HEK293 (cell line): Measurements from ENCODE around the gene ANKH.
A peak's percentile ranks its signal among the peaks of the same experiment; 100 is the strongest.

Source experiments
- CTCF ChIA-PET: fragments of 350-600 bp; formaldehyde crosslinking; extraction: SDS; loops from one replicate; lab custom pipeline; 2021; ENCODE audit warnings: antibody characterized with exemption; lab: Yijun Ruan, JAX
- POLR2A ChIA-PET: fragments of 300-600 bp; formaldehyde crosslinking; extraction: SDS; loops from one replicate; lab custom pipeline; 2020; ENCODE audit warnings: antibody characterized with exemption, inconsistent platforms; lab: Yijun Ruan, JAX
- H3K27ac ChIP-seq: fragments of 200-500 bp; sonication (Bioruptor generic); 2 replicates; pipeline ENCODE4 v1.5.1; 2014; ENCODE audit warnings: low read depth, low read length, control low read depth, inconsistent platforms; ENCODE audit errors: extremely low read depth
- H3K36me3 ChIP-seq, 2 experiments: fragments of 200-500 bp in 1 of 2; sonication (Bioruptor generic) in 1 of 2; 1 replicate in 1 of 2; 2 replicates in 1 of 2; pipeline ENCODE4 v1.5.1; 2014 to 2017; ENCODE audit warnings: inconsistent platforms in 2 of 2, low read length in 2 of 2; ENCODE audit not compliant: control insufficient read depth in 2 of 2, insufficient read depth in 1 of 2
- H3K4me1 ChIP-seq: fragments of 200-500 bp; sonication (Bioruptor generic); 2 replicates; pipeline ENCODE4 v1.5.1; 2014; ENCODE audit warnings: mild to moderate bottlenecking, low read length, inconsistent platforms; ENCODE audit not compliant: control insufficient read depth, insufficient read depth
- H3K4me3 ChIP-seq: 2 replicates; pipeline ENCODE4 v1.5.1; 2011; ENCODE audit warnings: low read depth, mild to moderate bottlenecking, control low read depth, low read length, moderate library complexity
- H3K9me3 ChIP-seq: fragments of 200-500 bp; sonication (Bioruptor generic); 2 replicates; pipeline ENCODE4 v1.5.1; 2014; ENCODE audit warnings: low read depth, low read length, inconsistent platforms; ENCODE audit not compliant: control insufficient read depth, insufficient read depth
- EGR2 ChIP-seq: fragments of 450-650 bp; formaldehyde crosslinking; IDR thresholded peaks from 2 replicates; pipeline ENCODE4 v1.5.1; 2016; ENCODE audit warnings: low read depth, missing biosample characterization, missing genetic modification characterization
- GLI4 ChIP-seq: fragments of 450-650 bp; formaldehyde crosslinking; IDR thresholded peaks from 2 replicates; pipeline ENCODE4 v1.5.1; 2016; ENCODE audit warnings: missing biosample characterization, missing genetic modification characterization
- IKZF3 ChIP-seq: fragments of 450-650 bp; IDR thresholded peaks from 2 replicates; pipeline ENCODE4 v1.5.0; 2018; ENCODE audit warnings: missing biosample characterization, mild to moderate bottlenecking, missing genetic modification characterization, moderate library complexity
- OSR2 ChIP-seq: fragments of 450-650 bp; formaldehyde crosslinking; IDR thresholded peaks from 2 replicates; pipeline ENCODE4 v1.5.1; 2016; ENCODE audit warnings: missing biosample characterization, missing genetic modification characterization
- OVOL3 ChIP-seq: fragments of 450-650 bp; formaldehyde crosslinking; IDR thresholded peaks from 2 replicates; pipeline ENCODE4 v1.5.1; 2016; ENCODE audit warnings: missing biosample characterization, missing genetic modification characterization
- PRDM1 ChIP-seq: fragments of 450-650 bp; formaldehyde crosslinking; IDR thresholded peaks from 2 replicates; pipeline ENCODE4; 2016; ENCODE audit warnings: missing biosample characterization, missing genetic modification characterization
- REPIN1 ChIP-seq: fragments of 450-650 bp; formaldehyde crosslinking; IDR thresholded peaks from 2 replicates; pipeline ENCODE4 v1.5.1; 2017; ENCODE audit warnings: missing biosample characterization, missing genetic modification characterization, low read depth
- WT1 ChIP-seq: fragments of 450-650 bp; formaldehyde crosslinking; IDR thresholded peaks from 2 replicates; pipeline ENCODE4 v1.5.1; 2016; ENCODE audit warnings: missing biosample characterization, missing genetic modification characterization
- YY2 ChIP-seq: fragments of 450-650 bp; formaldehyde crosslinking; IDR thresholded peaks from 2 replicates; pipeline ENCODE4 v1.5.1; 2016; ENCODE audit warnings: missing biosample characterization, missing genetic modification characterization
- ZBTB7A ChIP-seq: fragments of 450-650 bp; formaldehyde crosslinking; IDR thresholded peaks from 2 replicates; pipeline ENCODE4 v1.5.1; 2016; ENCODE audit warnings: low read depth, missing biosample characterization, missing genetic modification characterization
- ZFHX2 ChIP-seq: fragments of 450-650 bp; formaldehyde crosslinking; conservative IDR thresholded peaks from 2 replicates; pipeline ENCODE4 v1.5.1; 2016; ENCODE audit warnings: missing biosample characterization, missing genetic modification characterization
- ZNF416 ChIP-seq: fragments of 450-650 bp; formaldehyde crosslinking; IDR thresholded peaks from 2 replicates; pipeline ENCODE4 v1.5.1; 2016; ENCODE audit warnings: missing biosample characterization, missing genetic modification characterization
- ZNF423 ChIP-seq: fragments of 450-650 bp; formaldehyde crosslinking; IDR thresholded peaks from 2 replicates; pipeline ENCODE4 v1.5.1; 2016; ENCODE audit warnings: missing biosample characterization, missing genetic modification characterization
- ZNF555 ChIP-seq: fragments of 450-650 bp; formaldehyde crosslinking; conservative IDR thresholded peaks from 2 replicates; pipeline ENCODE4 v1.5.1; 2017; ENCODE audit warnings: missing biosample characterization, mild to moderate bottlenecking, missing genetic modification characterization, inconsistent platforms
- ZNF623 ChIP-seq: fragments of 450-650 bp; formaldehyde crosslinking; IDR thresholded peaks from 2 replicates; pipeline ENCODE4 v1.5.1; 2016; ENCODE audit warnings: missing biosample characterization, missing genetic modification characterization
- ZNF626 ChIP-seq: fragments of 450-650 bp; sonication (Bioruptor Pico); formaldehyde crosslinking; IDR thresholded peaks from 2 replicates; pipeline ENCODE4 v1.5.1; 2018; ENCODE audit warnings: missing biosample characterization, missing genetic modification characterization, inconsistent platforms
- ZNF654 ChIP-seq: fragments of 450-650 bp; formaldehyde crosslinking; IDR thresholded peaks from 2 replicates; pipeline ENCODE4 v1.5.1; 2016; ENCODE audit warnings: low read depth, missing biosample characterization, missing genetic modification characterization
- ZNF677 ChIP-seq: fragments of 450-650 bp; IDR thresholded peaks from 2 replicates; pipeline ENCODE4 v1.5.0; 2018; ENCODE audit warnings: missing biosample characterization, mild to moderate bottlenecking, missing genetic modification characterization, moderate library complexity
- ZNF777 ChIP-seq: fragments of 450-650 bp; formaldehyde crosslinking; IDR thresholded peaks from 2 replicates; pipeline ENCODE4 v1.5.1; 2017; ENCODE audit warnings: missing biosample characterization, missing genetic modification characterization, borderline replicate concordance
- TF ChIP-seq, protein P1 (sequence below): fragments of 450-650 bp; formaldehyde crosslinking; IDR thresholded peaks from 2 replicates; pipeline ENCODE4 v1.5.1; 2016; ENCODE audit warnings: missing biosample characterization, missing genetic modification characterization, borderline replicate concordance
- TF ChIP-seq, protein P2 (sequence below): sonication (generic); formaldehyde crosslinking; IDR thresholded peaks from 2 replicates; pipeline ENCODE4 v1.8.1; 2022; ENCODE audit warnings: mild to moderate bottlenecking, moderate library complexity, missing genetic modification reagents

Gene ANKH

DNA sequence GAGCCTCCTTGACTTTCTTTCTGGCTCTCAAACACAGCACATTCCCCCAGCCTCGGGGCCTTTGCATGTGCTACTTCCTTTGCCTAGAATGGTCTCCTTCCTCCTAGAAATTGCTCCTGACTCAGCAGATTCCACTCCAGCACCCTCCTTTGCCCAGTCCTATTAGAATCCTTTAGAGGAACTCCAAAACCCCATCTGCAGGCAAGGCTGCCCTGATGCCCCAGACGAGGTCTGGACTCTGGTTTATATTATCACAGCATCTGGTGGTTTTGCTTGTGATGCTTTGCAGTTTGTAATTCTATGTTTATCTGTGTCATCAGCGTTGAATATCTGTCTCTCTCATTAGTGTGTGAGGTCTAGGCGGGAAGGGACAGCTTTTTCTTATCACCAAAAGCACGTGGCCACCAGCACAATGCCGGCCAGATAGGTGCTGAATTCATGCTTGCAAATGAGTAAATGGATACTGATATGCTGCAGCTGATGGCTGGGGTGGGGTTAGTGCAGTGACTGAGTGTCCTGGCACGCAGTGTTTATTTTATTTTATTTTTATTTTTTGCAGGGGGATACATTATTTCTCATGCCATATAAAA lies 30.0 kb upstream of the ANKH start:
- ChIA-PET POLR2A (interaction anchor here (0.7 kb wide), 1 partner anchor 240 kb away, joined by 4 read pairs; no protein-coding TSS in a partner anchor), CTCF (interaction anchor here (1.1 kb wide), 1 partner anchor 174 kb away, joined by 3 read pairs; no protein-coding TSS in a partner anchor)
- Histone ChIP-seq H3K9me3 (no peaks in the 10 kb centered on the region), H3K4me1 (no peaks in the 10 kb centered on the region), H3K4me3 (no peak overlapping the region), H3K27ac (no peak overlapping the region), H3K36me3 (no peaks in the 10 kb centered on the region)
- no peak for TF ChIP-seq WT1 (tag by site-specific recombination)
- TF ChIP-seq ZNF623 (tag by site-specific recombination), result peak; percentile 82

DNA sequence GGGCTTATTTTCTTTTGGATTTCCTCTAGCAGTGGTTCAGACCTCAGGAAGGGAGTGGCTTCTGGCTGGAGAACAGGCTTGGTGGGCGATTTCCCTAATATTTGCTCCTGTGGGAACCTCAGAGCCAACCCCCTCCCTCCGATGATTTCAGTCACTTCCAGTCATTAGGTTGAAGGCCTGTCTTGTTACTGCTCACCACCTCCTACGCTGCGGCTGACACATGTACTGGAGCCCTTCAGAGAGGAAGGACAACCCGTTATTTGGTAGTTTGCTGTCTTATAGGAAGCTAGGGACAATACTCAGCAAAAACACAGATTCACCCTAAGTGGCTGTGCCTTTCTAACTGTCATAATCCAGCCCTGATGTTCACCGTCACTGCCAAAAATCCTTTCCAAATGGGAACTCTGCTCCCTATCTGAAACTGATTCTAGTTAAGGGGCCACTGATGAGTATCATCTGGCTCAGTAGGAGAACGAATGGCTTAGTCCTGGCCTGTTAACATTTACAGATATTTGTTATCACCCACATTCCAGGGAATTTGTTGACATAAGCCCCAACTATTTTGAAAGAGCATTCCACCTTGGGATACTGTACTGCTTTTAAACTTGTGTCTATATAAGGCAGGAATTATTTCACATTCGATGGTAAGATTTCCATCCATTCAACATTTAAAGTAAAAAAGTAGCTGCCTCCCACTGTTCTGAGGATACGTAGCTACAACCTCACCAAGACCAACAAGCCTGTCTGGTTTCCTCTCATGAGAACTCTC lies 29.3 kb upstream of the ANKH start:
- H3K27ac ChIP-seq, result no peak overlapping the region
- no peaks in the 10 kb centered on the region for H3K36me3 ChIP-seq
- ChIA-PET CTCF (interaction anchor here (1.1 kb wide), 1 partner anchor 174 kb away, joined by 3 read pairs; no protein-coding TSS in a partner anchor), POLR2A (interaction anchor here (0.7 kb wide), 1 partner anchor 240 kb away, joined by 4 read pairs; no protein-coding TSS in a partner anchor)
- no peaks in the 10 kb centered on the region for H3K4me1 ChIP-seq
- TF ChIP-seq ZFHX2 (tag by site-specific recombination) (peak; percentile 47), EGR2 (peak; percentile 67), ZNF777 (tag by site-specific recombination) (no peak)
- no peaks in the 10 kb centered on the region for H3K9me3 ChIP-seq
- no peak overlapping the region for H3K4me3 ChIP-seq

DNA sequence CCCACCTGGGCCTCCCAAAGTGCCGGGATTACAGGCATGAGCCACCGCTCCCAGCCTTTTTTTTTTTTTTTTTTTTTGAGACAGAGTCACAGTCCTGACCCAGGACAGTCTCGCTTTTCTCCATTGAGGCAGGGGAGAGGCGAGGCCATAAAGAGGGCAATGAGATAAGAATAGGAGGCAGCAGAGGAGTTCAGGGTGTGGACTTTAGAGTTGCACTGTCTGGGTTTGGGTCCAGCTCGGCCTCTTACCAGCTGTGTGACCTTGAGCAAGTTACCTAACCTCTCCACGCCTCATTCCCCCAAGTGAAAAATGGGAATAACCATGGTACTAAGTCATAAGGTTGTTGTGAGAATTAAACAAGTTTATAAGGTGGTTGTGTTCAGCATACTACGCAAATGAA lies 24.6 kb upstream of the ANKH start:
- H3K4me3 ChIP-seq, result no peak overlapping the region
- ChIA-PET CTCF (interaction anchor here (1.3 kb wide), 1 partner anchor 169 kb away, joined by 5 read pairs; no protein-coding TSS in a partner anchor), POLR2A (no interaction called here)
- no peaks in the 10 kb centered on the region for H3K9me3 ChIP-seq
- no peaks in the 10 kb centered on the region for H3K4me1 ChIP-seq
- H3K27ac ChIP-seq, result no peak overlapping the region
- H3K36me3 ChIP-seq, result no peaks in the 10 kb centered on the region
- TF ChIP-seq PRDM1 (tag by site-specific recombination), result no peak
- TF ChIP-seq ZNF555 (tag by site-specific recombination), result no peak
- no peak for TF ChIP-seq REPIN1 (tag by site-specific recombination)
- no peak for TF ChIP-seq YY2 (tag by site-specific recombination)
- TF ChIP-seq OSR2 (tag by site-specific recombination), result no peak
- TF ChIP-seq OVOL3, result no peak
- TF ChIP-seq, protein P1, sequence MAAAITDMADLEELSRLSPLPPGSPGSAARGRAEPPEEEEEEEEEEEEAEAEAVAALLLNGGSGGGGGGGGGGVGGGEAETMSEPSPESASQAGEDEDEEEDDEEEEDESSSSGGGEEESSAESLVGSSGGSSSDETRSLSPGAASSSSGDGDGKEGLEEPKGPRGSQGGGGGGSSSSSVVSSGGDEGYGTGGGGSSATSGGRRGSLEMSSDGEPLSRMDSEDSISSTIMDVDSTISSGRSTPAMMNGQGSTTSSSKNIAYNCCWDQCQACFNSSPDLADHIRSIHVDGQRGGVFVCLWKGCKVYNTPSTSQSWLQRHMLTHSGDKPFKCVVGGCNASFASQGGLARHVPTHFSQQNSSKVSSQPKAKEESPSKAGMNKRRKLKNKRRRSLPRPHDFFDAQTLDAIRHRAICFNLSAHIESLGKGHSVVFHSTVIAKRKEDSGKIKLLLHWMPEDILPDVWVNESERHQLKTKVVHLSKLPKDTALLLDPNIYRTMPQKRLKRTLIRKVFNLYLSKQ (tag by site-specific recombination), result no peak
- TF ChIP-seq IKZF3 (tag by site-specific recombination), result no peak
- no peak for TF ChIP-seq ZNF423 (tag by site-specific recombination)
- TF ChIP-seq ZBTB7A (tag by site-specific recombination), result no peak
- no peak for TF ChIP-seq ZNF626 (tag by site-specific recombination)
- TF ChIP-seq ZNF416 (tag by site-specific recombination), result no peak
- TF ChIP-seq, protein P2, sequence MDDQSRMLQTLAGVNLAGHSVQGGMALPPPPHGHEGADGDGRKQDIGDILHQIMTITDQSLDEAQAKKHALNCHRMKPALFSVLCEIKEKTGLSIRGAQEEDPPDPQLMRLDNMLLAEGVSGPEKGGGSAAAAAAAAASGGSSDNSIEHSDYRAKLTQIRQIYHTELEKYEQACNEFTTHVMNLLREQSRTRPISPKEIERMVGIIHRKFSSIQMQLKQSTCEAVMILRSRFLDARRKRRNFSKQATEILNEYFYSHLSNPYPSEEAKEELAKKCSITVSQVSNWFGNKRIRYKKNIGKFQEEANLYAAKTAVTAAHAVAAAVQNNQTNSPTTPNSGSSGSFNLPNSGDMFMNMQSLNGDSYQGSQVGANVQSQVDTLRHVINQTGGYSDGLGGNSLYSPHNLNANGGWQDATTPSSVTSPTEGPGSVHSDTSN (CRISPR knock-in tag), result no peak
- no peak for TF ChIP-seq ZNF654 (tag by site-specific recombination)
- TF ChIP-seq GLI4 (tag by site-specific recombination), result no peak
- TF ChIP-seq ZNF677 (tag by site-specific recombination), result no peak
